ENCODE results near the gene TRMT11. TPM values are rescaled to one million over a fixed set of nuclear protein-coding genes. Genes with fewer than 3 reads are reported as not detected.

Gene TRMT11
- total and polyA plus RNA-seq, 7 donors = 11.0 to 27.8 (median 20.3) TPM

DNA sequence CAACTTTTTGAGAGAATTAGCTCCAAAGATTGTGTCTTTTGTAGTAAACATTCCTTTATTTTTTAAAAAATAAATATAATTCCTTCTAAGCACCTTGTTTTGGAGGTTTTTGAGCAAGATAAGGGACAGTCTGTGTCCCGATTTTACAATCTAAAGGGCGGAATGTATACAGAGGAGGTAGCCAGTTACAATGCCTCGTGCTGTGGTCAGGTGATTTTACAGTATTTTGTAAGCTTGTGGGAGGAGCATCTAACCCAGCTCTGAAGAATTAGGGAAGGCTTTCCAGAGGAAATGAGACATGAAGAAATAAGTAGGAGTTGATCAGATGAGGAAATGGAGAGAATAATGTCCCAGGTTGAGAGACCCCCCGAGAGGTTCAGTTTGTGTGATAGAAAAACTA, 28.5 kb upstream of the TRMT11 start:
- 12 to 24% methylated on average over 4 of the region's 4 CpGs for WGBS, 2 donors
- H3K27ac ChIP-seq = peak overlapping the region; percentile 89 to 95 (median 92)
- no peaks in the 10 kb centered on the region for H3K27me3 ChIP-seq
- peaks cover 0 to 30% (median 17%) of the 10 kb centered on the region in 4 donors for H3K4me1 ChIP-seq
- peak overlapping the region; percentile 65 to 89 (median 82) for H3K4me3 ChIP-seq
- H3K36me3 ChIP-seq = no peaks in the 10 kb centered on the region
- DNase-seq = no peak
- TF ChIP-seq EP300 (IDR thresholded peaks at IDR 0.05) = no peak
- peak in 2 of 4 donors; percentile 6 to 39 for TF ChIP-seq POLR2AphosphoS5 (IDR thresholded peaks at IDR 0.05)
- H3K9me3 ChIP-seq = no peaks in the 10 kb centered on the region
- intact Hi-C loops (cut with DNase I) = loop anchor here (2.0 to 5.0 kb wide), 2 partner anchors 167 to 646 kb away; partner anchors contain the start of gene NCOA7

DNA sequence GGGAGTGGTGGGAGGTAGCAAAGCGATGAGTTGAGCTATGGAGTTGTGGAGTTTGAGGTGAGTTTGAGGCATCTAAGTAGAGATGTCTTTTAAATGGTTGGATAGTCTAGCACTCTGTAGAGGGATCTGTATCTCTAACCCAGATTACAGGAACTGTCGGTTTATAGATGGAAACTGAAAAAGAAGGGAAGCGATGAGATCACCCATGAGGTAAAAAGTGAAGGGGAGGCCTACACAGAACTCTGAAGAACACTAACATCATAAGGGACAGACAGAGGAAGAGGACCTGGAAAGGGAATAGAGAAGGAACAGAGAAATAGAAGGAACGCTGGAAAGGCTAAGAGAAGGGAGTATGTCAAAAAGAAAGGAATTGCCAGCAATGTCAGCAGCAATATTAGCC, 27.3 kb upstream of the TRMT11 start:
- Histone ChIP-seq H3K36me3 (no peaks in the 10 kb centered on the region), H3K9me3 (no peaks in the 10 kb centered on the region), H3K27me3 (no peaks in the 10 kb centered on the region), H3K4me1 (peaks cover 0 to 30% (median 17%) of the 10 kb centered on the region in 4 donors), H3K4me3 (no peak overlapping the region), H3K27ac (no peak overlapping the region)
- TF ChIP-seq POLR2AphosphoS5 (IDR thresholded peaks at IDR 0.05) (no peak), EP300 (IDR thresholded peaks at IDR 0.05) (no peak), POLR2A (IDR thresholded peaks at IDR 0.05) (no peak)
- TF ChIP-seq, protein P1, sequence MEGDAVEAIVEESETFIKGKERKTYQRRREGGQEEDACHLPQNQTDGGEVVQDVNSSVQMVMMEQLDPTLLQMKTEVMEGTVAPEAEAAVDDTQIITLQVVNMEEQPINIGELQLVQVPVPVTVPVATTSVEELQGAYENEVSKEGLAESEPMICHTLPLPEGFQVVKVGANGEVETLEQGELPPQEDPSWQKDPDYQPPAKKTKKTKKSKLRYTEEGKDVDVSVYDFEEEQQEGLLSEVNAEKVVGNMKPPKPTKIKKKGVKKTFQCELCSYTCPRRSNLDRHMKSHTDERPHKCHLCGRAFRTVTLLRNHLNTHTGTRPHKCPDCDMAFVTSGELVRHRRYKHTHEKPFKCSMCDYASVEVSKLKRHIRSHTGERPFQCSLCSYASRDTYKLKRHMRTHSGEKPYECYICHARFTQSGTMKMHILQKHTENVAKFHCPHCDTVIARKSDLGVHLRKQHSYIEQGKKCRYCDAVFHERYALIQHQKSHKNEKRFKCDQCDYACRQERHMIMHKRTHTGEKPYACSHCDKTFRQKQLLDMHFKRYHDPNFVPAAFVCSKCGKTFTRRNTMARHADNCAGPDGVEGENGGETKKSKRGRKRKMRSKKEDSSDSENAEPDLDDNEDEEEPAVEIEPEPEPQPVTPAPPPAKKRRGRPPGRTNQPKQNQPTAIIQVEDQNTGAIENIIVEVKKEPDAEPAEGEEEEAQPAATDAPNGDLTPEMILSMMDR (IDR thresholded peaks at IDR 0.05) = no peak
- no peak for DNase-seq
- 93 to 94% methylated on average over 4 of the region's 4 CpGs for WGBS, 2 donors
- intact Hi-C loops (cut with DNase I) = loop anchor here (5.0 kb wide), 1 partner anchor 647 kb away; no protein-coding TSS in a partner anchor

DNA sequence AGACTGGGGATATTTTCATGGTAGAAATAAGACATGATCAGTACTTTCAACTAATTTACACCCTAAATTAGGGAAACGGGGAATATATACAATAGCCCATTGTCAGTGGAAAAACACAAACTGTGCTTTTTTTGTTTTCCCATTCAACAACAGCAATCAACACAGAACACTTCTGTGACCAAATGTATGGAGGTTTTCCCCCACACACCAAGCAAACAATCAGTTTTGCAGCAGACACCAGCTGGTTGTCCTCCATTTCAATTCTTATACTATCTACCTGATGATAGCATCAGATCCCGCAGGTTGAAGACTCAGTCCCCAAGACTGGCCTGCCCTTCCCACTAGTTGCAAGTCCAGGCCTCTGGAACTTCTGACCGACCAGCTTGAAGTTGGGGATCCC, 25.2 kb upstream of the TRMT11 start:
- TF ChIP-seq, protein P1 (IDR thresholded peaks at IDR 0.05) = no peak
- no peak for TF ChIP-seq EP300 (IDR thresholded peaks at IDR 0.05)
- no peak for TF ChIP-seq POLR2A (IDR thresholded peaks at IDR 0.05)
- TF ChIP-seq POLR2AphosphoS5 (IDR thresholded peaks at IDR 0.05) = no peak
- intact Hi-C loops (cut with DNase I) = no loop called here
- Histone ChIP-seq H3K4me3 (no peak overlapping the region), H3K27me3 (no peaks in the 10 kb centered on the region), H3K36me3 (no peaks in the 10 kb centered on the region), H3K4me1 (peaks cover 0 to 26% (median 17%) of the 10 kb centered on the region in 4 donors), H3K9me3 (no peaks in the 10 kb centered on the region), H3K27ac (no peak overlapping the region)
- DNase-seq = no peak
- 85 to 92% methylated on average over 3 of the region's 3 CpGs for WGBS, 2 donors

DNA sequence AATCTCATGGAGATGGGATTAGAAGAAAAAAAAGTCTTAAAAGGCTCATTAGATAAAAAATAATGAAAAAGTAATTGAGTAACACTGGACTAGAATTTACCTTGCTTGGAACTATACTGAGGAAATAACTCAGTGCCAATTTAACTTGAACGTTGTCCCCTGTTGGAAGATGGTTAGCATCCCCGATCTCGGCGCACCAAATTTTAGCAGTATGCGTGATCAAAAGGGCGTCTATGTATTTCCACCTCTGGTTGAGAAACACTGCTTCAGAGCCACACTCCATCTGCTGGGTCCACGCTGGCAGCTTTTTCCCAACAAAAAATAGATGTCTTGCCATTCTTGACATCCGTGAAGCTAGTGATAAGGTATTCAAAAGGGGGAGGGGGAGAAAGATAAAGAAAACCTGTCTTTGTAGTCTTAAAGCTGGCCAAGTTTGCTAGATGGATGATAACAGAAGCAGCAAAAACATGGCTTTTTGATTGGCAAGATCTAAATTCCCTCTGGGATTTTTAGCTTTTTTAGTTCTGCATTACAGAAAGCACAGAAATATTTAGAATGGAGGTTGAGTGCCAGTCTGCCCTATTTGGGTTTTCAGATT, 23.3 kb upstream of the TRMT11 start:
- no peaks in the 10 kb centered on the region for H3K27me3 ChIP-seq
- intact Hi-C loops (cut with DNase I) = no loop called here
- TF ChIP-seq EP300 (IDR thresholded peaks at IDR 0.05) (no peak), POLR2AphosphoS5 (IDR thresholded peaks at IDR 0.05) (no peak), POLR2A (IDR thresholded peaks at IDR 0.05) (no peak)
- TF ChIP-seq, protein P1 (IDR thresholded peaks at IDR 0.05) = no peak
- no peak for DNase-seq
- 96 to 97% methylated on average over 8 of the region's 8 CpGs for WGBS, 2 donors
- H3K4me1 ChIP-seq = peaks cover 0 to 16% (median 11%) of the 10 kb centered on the region in 4 donors
- H3K27ac ChIP-seq = no peak overlapping the region
- H3K9me3 ChIP-seq = no peaks in the 10 kb centered on the region
- peaks cover 0 to 14% (median 4%) of the 10 kb centered on the region in 4 donors for H3K36me3 ChIP-seq
- H3K4me3 ChIP-seq = no peak overlapping the region

DNA sequence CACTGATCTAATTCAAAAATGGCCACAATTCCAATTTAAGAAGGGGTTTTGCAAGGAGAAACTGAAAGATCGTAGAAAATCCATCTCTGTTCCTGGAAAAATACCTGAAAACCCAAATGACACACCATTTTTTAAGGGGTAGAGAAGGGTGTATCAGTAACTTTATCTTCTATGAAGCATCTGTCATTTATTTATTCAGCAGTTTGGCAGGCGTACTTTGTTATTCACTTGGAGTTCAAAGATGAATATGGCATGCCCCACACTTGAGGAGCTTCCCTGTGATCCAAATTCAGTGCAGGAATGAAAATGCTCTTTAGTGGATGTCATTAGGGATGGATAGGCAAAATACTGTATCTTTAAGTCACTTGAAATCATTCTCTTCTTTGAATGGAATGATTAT, 22.5 kb upstream of the TRMT11 start:
- WGBS, 2 donors = 55 to 82% methylated on average over 2 of the region's 2 CpGs
- peaks cover 0 to 22% (median 5%) of the 10 kb centered on the region in 4 donors for H3K36me3 ChIP-seq
- TF ChIP-seq, protein P1 (IDR thresholded peaks at IDR 0.05) = no peak
- TF ChIP-seq POLR2AphosphoS5 (IDR thresholded peaks at IDR 0.05) = no peak
- TF ChIP-seq EP300 (IDR thresholded peaks at IDR 0.05) = no peak
- no peak for TF ChIP-seq POLR2A (IDR thresholded peaks at IDR 0.05)
- intact Hi-C loops (cut with DNase I) = no loop called here
- H3K9me3 ChIP-seq = no peaks in the 10 kb centered on the region
- no peak overlapping the region for H3K27ac ChIP-seq
- H3K4me1 ChIP-seq = peaks cover 0 to 8% (median 4%) of the 10 kb centered on the region in 4 donors
- DNase-seq = no peak
- no peak overlapping the region for H3K4me3 ChIP-seq
- H3K27me3 ChIP-seq = no peaks in the 10 kb centered on the region

Data from sigmoid colon (tissue), 7 donors.